ENCODE measurements around the gene SPATA2L. TPM values are rescaled to one million over a fixed set of nuclear protein-coding genes. Genes with fewer than 3 reads are reported as not detected.

The SPATA2L gene
- total and polyA plus RNA-seq, 2 of the 8 experiments (the other 6 are each of a cell fraction or from before 2014, with no cell fraction given) = 9.3 to 12.5 TPM

- Histone ChIP-seq H3K36me3 (ENCODE audit: control insufficient read depth in 2 of 4, insufficient read depth in 4 of 4, low read length in 3 of 4) (peaks cover 0 to 4% (median 0%) of the 10 kb centered on the region in 4 experiments; a peak in 1 of 8 replicates), H3K79me2 (ENCODE audit: control insufficient read depth in 1 of 2, insufficient read depth in 2 of 2, low read length in 2 of 2) (no peaks in the 10 kb centered on the region), H2AK5ac (ENCODE audit: low read depth, low read length) (no peak overlapping the region), H4K20me1 (replicated peaks in 1 of 2; ENCODE audit: control insufficient read depth in 1 of 2, insufficient read depth in 2 of 2, low read length in 2 of 2) (peaks cover 0 to 2% of the 10 kb centered on the region in 2 experiments), H2BK5ac (ENCODE audit: low read depth, low read length) (no peak overlapping the region), H2AFZ (ENCODE audit: low read length) (no peak overlapping the region), H3K23me2 (ENCODE audit: low read depth, low read length) (no peaks in the 10 kb centered on the region), H3K9ac (replicated peaks in 1 of 4; ENCODE audit: extremely low read depth in 1 of 4, low read depth in 3 of 4, low read length in 3 of 4) (no peak overlapping the region), H3K79me1 (ENCODE audit: low read depth, low read length) (no peaks in the 10 kb centered on the region), H3K4me3 (ENCODE audit: extremely low read depth in 1 of 4, insufficient read depth in 2 of 4, low read depth in 3 of 4, low read length in 4 of 4) (no peak overlapping the region), H3K4me2 (ENCODE audit: insufficient read depth in 1 of 2, low read depth in 2 of 2, low read length in 2 of 2) (no peak overlapping the region), H2BK120ac (replicated peaks; ENCODE audit: low read depth, low read length) (no peak overlapping the region), H3K23ac (ENCODE audit: insufficient read length) (no peak overlapping the region), H3K14ac (ENCODE audit: insufficient read length) (no peak overlapping the region), H3K18ac (ENCODE audit: extremely low read depth, low read length) (no peak overlapping the region), H2BK12ac (ENCODE audit: low read depth, low read length) (no peak overlapping the region), H2BK15ac (ENCODE audit: low read length) (no peak overlapping the region), H4K8ac (ENCODE audit: extremely low read depth, insufficient read depth, low read length) (no peak overlapping the region), H3K4me1 (replicated peaks in 1 of 4; ENCODE audit: control insufficient read depth in 3 of 4, insufficient read depth in 4 of 4, low read length in 3 of 4) (no peaks in the 10 kb centered on the region), H3K4ac (replicated peaks; ENCODE audit: insufficient read length, low read depth, low read length) (no peak overlapping the region), H3K27me3 (replicated peaks in 1 of 4; ENCODE audit: control insufficient read depth in 3 of 4, extremely low read depth in 1 of 4, insufficient read depth in 3 of 4, low read length in 3 of 4) (no peaks in the 10 kb centered on the region), H2BK20ac (ENCODE audit: low read length) (no peak overlapping the region), H3K9me3 (ENCODE audit: insufficient read depth in 2 of 2, low read depth in 1 of 2, low read length in 1 of 2) (peaks cover 9 to 12% of the 10 kb centered on the region in 2 experiments), H4K91ac (replicated peaks; ENCODE audit: insufficient read length, low read length) (no peak overlapping the region), H3K56ac (replicated peaks; ENCODE audit: insufficient read length, low read depth, low read length) (no peak overlapping the region), H3K27ac (ENCODE audit: low read depth, low read length) (no peak overlapping the region), H4K5ac (ENCODE audit: insufficient read length, low read depth, low read length) (no peak overlapping the region)
- DNase-seq (ENCODE audit: low read depth in 1 of 2, low spot score in 2 of 2) (no peak), FAIRE-seq (no peak)
- 86% methylated on average over 4 of the region's 13 CpGs; no CpG with 5 or more reads in 1 of the 2 experiments for WGBS, 2 experiments (ENCODE audit: extremely low coverage in 1 of 2, insufficient coverage in 1 of 2, insufficient read length in 1 of 2, insufficient replicate concordance in 2 of 2, low coverage in 1 of 2, low lambda C conversion rate in 2 of 2, missing lambda C conversion rate in 1 of 2)
- ChIA-PET CTCF (ENCODE audit: partially characterized antibody) (interaction anchor here (0.8 to 1.9 kb wide), 4 partner anchors 30 to 227 kb away, joined by 3 to 11 read pairs (median 6); no protein-coding TSS in a partner anchor), POLR2A (ENCODE audit: partially characterized antibody) (interaction anchor here (0.6 kb wide), 1 partner anchor 19 kb away, joined by 3 read pairs; no protein-coding TSS in a partner anchor)
- no peak for TF ChIP-seq JUN (IDR thresholded peaks at IDR 0.05; ENCODE audit: low read depth, low read length)
Observed at GRCh38 chr16:89669755-89670154, 31.8 kb downstream of the SPATA2L start.

All from H1 (cell line).